SH-SY5Y (cell line): ENCODE data around the gene GNLY.

Experiments
- GATA2 ChIP-seq: IDR thresholded peaks from 2 replicates; pipeline ENCODE4 v1.6.1; 2011; ENCODE audit warnings: mild to moderate bottlenecking, low read depth, low read length
- GATA3 ChIP-seq: IDR thresholded peaks from 2 replicates; pipeline ENCODE4 v1.6.1; 2011; ENCODE audit warnings: low read depth, mild to moderate bottlenecking, low read length, moderate library complexity

DNA sequence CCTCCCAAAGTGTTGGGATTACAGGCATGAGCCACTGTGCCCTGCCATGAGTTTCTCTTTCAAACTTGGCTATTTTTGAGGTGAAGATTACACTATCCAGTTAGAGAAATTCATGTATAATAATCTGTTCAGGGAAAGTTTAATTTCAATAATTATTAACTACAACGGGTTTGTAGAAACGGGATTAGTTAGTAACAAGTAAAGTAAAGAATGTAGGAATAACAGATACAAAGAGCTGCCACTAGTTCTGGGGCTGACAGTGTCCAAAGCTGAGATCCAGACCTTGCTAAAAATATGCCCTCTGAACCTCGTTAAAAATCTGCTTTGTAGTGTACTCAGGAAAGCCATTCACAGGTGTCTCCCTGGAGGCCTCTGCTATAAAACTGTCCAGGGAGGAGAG is 43.1 kb upstream of the GNLY start:
- TF ChIP-seq GATA2: no peak
- TF ChIP-seq GATA3: no peak
